Retinal pigment epithelial cell (primary cell): ENCODE results near the gene DNAL1.
A peak's percentile ranks its signal among the peaks of the same experiment; 100 is the strongest.

Experiments used
- DNase-seq: peaks from one replicate; pipeline ENCODE4 v3.0.0-alpha.2; 2010; ENCODE audit warnings: low read depth
- H3K4me3 ChIP-seq: 2 replicates; pipeline ENCODE4 v1.5.1; 2011; ENCODE audit warnings: mild to moderate bottlenecking, low read length, control low read depth, moderate library complexity
- CTCF ChIP-seq: conservative IDR thresholded peaks from 2 replicates; pipeline ENCODE4 v1.5.1; 2011; ENCODE audit warnings: low read depth, low read length, control low read depth, inconsistent platforms

The DNAL1 gene

GRCh38 chr14:73612339-73613045 lies 32.3 kb upstream of the DNAL1 start, which contains the start of gene ACOT6:
ACOT6 (plus strand) TSS chr14:73612517; CDS start chr14:73612572, 55 bp downstream.
- H3K4me3 ChIP-seq, result peak within 1 kb of the TSS; percentile 54
- TF ChIP-seq CTCF, result no peak
- DNase-seq, result no peak

- no peak for DNase-seq
- no peak for TF ChIP-seq CTCF
- peak overlapping the region; percentile 54 for H3K4me3 ChIP-seq
These were observed 31.8 kb upstream of the DNAL1 start for GRCh38 chr14:73613046-73613383.

- DNase-seq, result no peak
- no peak for TF ChIP-seq CTCF
- no peak overlapping the region for H3K4me3 ChIP-seq
These were observed 31.3 kb upstream of the DNAL1 start for GRCh38 chr14:73613419-73613963.

- H3K4me3 ChIP-seq, result no peak overlapping the region
- no peak for TF ChIP-seq CTCF
- no peak for DNase-seq
These were observed 28.0 kb upstream of the DNAL1 start for GRCh38 chr14:73616831-73617230.

GRCh38 chr14:73619524-73619923 lies 25.3 kb upstream of the DNAL1 start:
- no peak for TF ChIP-seq CTCF
- no peak overlapping the region for H3K4me3 ChIP-seq
- DNase-seq, result no peak

GRCh38 chr14:73620268-73620667 lies 24.5 kb upstream of the DNAL1 start:
- no peak overlapping the region for H3K4me3 ChIP-seq
- TF ChIP-seq CTCF, result no peak
- no peak for DNase-seq

GRCh38 chr14:73623504-73624054 lies 21.2 kb upstream of the DNAL1 start:
- no peak for DNase-seq
- TF ChIP-seq CTCF, result no peak
- H3K4me3 ChIP-seq, result no peak overlapping the region
